GM12878 (cell line): ENCODE results near the gene TMEM178A. TPM values are rescaled to one million over a fixed set of nuclear protein-coding genes. Genes with fewer than 3 reads are reported as not detected.

Experiments used
- ATAC-seq: fragments of 200-7000 bp; cut with Tn5 transposase; 3 replicates; pipeline ENCODE4 v1.9.1; 2020; ENCODE audit warnings: mild to moderate bottlenecking, moderate library complexity
- BruUV-seq: library from RNA; stranded (reverse); fragments of 400-500 nt; replicated peaks from 2 replicates; lab custom pipeline; 2021; lab: Mats Ljungman, UMichigan
- CTCF ChIA-PET: fragments of 300-600 bp; sonication (Branson Sonifier 250); formaldehyde crosslinking; extraction: SDS; loops from one replicate; lab custom pipeline; 2021; ENCODE audit warnings: inconsistent platforms; lab: Yijun Ruan, JAX
- POLR2A ChIA-PET: fragments of 350-600 bp; formaldehyde crosslinking; extraction: SDS; loops from one replicate; lab custom pipeline; 2021; ENCODE audit warnings: inconsistent platforms; lab: Charles Lee
- RAD21 ChIA-PET: fragments of 300-600 bp; sonication (Branson Sonifier 250); formaldehyde crosslinking; loops from one replicate; lab custom pipeline; 2023; ENCODE audit warnings: antibody characterized with exemption; ENCODE audit not compliant: unreplicated experiment; lab: Charles Lee
- SMC1A ChIA-PET: fragments of 300-600 bp; sonication (Branson Sonifier 250); formaldehyde crosslinking; loops from one replicate; lab custom pipeline; 2023; ENCODE audit not compliant: unreplicated experiment, uncharacterized antibody; lab: Charles Lee
- DNase-seq: peaks from one replicate; pipeline ENCODE4 v3.0.0-alpha.2; 2011; ENCODE audit warnings: low read depth, low spot score
- FAIRE-seq: peaks from 3 replicates; lab custom pipeline; 2011; peaks lifted over from hg19 to GRCh38; lab: Jason Lieb, UNC
- H2AFZ ChIP-seq: 2 replicates; pipeline ENCODE4 v1.6.0; 2011; ENCODE audit warnings: low read depth, low read length, control low read depth; ENCODE audit not compliant: control insufficient read depth
- H3K27ac ChIP-seq: 2 replicates; pipeline ENCODE4 v1.5.1; 2011; ENCODE audit warnings: control low read depth; ENCODE audit not compliant: control insufficient read depth, insufficient read depth
- H3K27me3 ChIP-seq, 2 experiments: replicated peaks in 1 of 2; 2 replicates each; pipeline versions ENCODE4 v1.6.0 to v1.6.1; 2011; ENCODE audit warnings: low read length in 1 of 2; ENCODE audit not compliant: control insufficient read depth in 2 of 2, insufficient read depth in 2 of 2
- H3K36me3 ChIP-seq, 2 experiments: 2 replicates each; pipeline ENCODE4 v1.5.1; 2011; ENCODE audit warnings: low read length in 1 of 2; ENCODE audit not compliant: control insufficient read depth in 2 of 2, insufficient read depth in 2 of 2
- H3K4me1 ChIP-seq: 2 replicates; pipeline ENCODE4 v1.6.1; 2011; ENCODE audit warnings: mild to moderate bottlenecking, low read length, moderate library complexity, mixed read lengths; ENCODE audit not compliant: control insufficient read depth, insufficient read depth
- H3K4me2 ChIP-seq: 2 replicates; pipeline ENCODE4 v1.6.0; 2011; ENCODE audit warnings: control low read depth; ENCODE audit not compliant: control insufficient read depth, insufficient read depth
- H3K4me3 ChIP-seq: fragments of 200-600 bp; sonication (generic); 2 replicates; pipeline ENCODE4 v1.5.1; 2016
- H3K79me2 ChIP-seq: 2 replicates; pipeline ENCODE4 v1.6.0; 2011; ENCODE audit warnings: low read length; ENCODE audit not compliant: control insufficient read depth, insufficient read depth
- H3K9ac ChIP-seq: 2 replicates; pipeline ENCODE4 v1.8.0; 2011; ENCODE audit warnings: low read length, control low read depth, mixed read lengths; ENCODE audit not compliant: control insufficient read depth, insufficient read depth
- H3K9me3 ChIP-seq: replicated peaks from 3 replicates; pipeline ENCODE4 v1.5.1; 2011; ENCODE audit warnings: mild to moderate bottlenecking, low read length; ENCODE audit not compliant: control insufficient read depth, insufficient read depth
- H4K20me1 ChIP-seq: 2 replicates; pipeline ENCODE4 v1.6.0; 2011; ENCODE audit not compliant: control insufficient read depth, insufficient read depth
- ATF7 ChIP-seq: fragments of 450-650 bp; IDR thresholded peaks from 2 replicates; pipeline ENCODE4 v1.6.1; 2016; ENCODE audit warnings: low read depth, mild to moderate bottlenecking
- BCL11A ChIP-seq: IDR thresholded peaks from 2 replicates; pipeline ENCODE4 v1.6.1; 2011; ENCODE audit warnings: low read depth, low read length
- CBX5 ChIP-seq: sonication (generic); IDR thresholded peaks from 2 replicates; pipeline ENCODE4 v1.6.1; 2016; ENCODE audit warnings: low read depth, moderate library complexity, mild to moderate bottlenecking, inconsistent platforms
- CEBPZ ChIP-seq: fragments of 150-350 bp; IDR thresholded peaks from 2 replicates; pipeline ENCODE4 v1.6.1; 2016; ENCODE audit warnings: low read depth, low read length
- DPF2 ChIP-seq: fragments of 450-650 bp; IDR thresholded peaks from 2 replicates; pipeline ENCODE4 v1.6.1; 2017; ENCODE audit warnings: mild to moderate bottlenecking
- IKZF1 ChIP-seq: fragments of 450-650 bp; conservative IDR thresholded peaks from 2 replicates; pipeline ENCODE4 v1.6.1; 2017; ENCODE audit warnings: antibody characterized with exemption, mild to moderate bottlenecking
- IRF3 ChIP-seq: fragments of 450-650 bp; IDR thresholded peaks from 2 replicates; pipeline ENCODE4 v1.6.1; 2014; ENCODE audit warnings: mild to moderate bottlenecking
- MEF2B ChIP-seq: fragments of 450-650 bp; IDR thresholded peaks from 2 replicates; pipeline ENCODE4 v1.6.1; 2018; ENCODE audit warnings: mild to moderate bottlenecking, moderate library complexity; ENCODE audit not compliant: partially characterized antibody, poor library complexity, severe bottlenecking
- MLLT1 ChIP-seq: fragments of 450-650 bp; IDR thresholded peaks from 2 replicates; pipeline ENCODE4 v1.6.1; 2016; ENCODE audit warnings: mild to moderate bottlenecking
- NKRF ChIP-seq: fragments of 450-650 bp; conservative IDR thresholded peaks from 2 replicates; pipeline ENCODE4 v1.6.1; 2017; ENCODE audit warnings: mild to moderate bottlenecking, moderate library complexity
- PKNOX1 ChIP-seq: fragments of 450-650 bp; IDR thresholded peaks from 2 replicates; pipeline ENCODE4 v1.6.1; 2016; ENCODE audit warnings: mild to moderate bottlenecking
- RAD51 ChIP-seq: fragments of 450-650 bp; IDR thresholded peaks from 2 replicates; pipeline ENCODE4 v1.6.1; 2016; ENCODE audit warnings: moderate library complexity, mild to moderate bottlenecking, inconsistent platforms
- RBBP5 ChIP-seq: fragments of 200-600 bp; sonication (generic); conservative IDR thresholded peaks from 2 replicates; pipeline ENCODE4 v1.6.1; 2016
- RFX5 ChIP-seq: IDR thresholded peaks from 2 replicates; pipeline ENCODE4 v1.6.1; 2011; ENCODE audit warnings: low read depth, low read length, improper control_type of control experiment
- SMARCA5 ChIP-seq: fragments of 450-650 bp; IDR thresholded peaks from 2 replicates; pipeline ENCODE4 v1.6.1; 2017; ENCODE audit warnings: mild to moderate bottlenecking
- SREBF1 ChIP-seq: IDR thresholded peaks from 2 replicates; pipeline ENCODE4 v1.6.1; 2012; ENCODE audit warnings: mild to moderate bottlenecking, low read length
- ZNF622 ChIP-seq: fragments of 450-650 bp; IDR thresholded peaks from 2 replicates; pipeline ENCODE4 v1.6.1; 2017; ENCODE audit warnings: mild to moderate bottlenecking, inconsistent platforms
- WGBS: methylation state at CpG from one replicate; pipeline ENCODE4 v1.1.6; 2016; ENCODE audit warnings: low lambda C conversion rate; ENCODE audit not compliant: insufficient replicate concordance, insufficient coverage; ENCODE audit errors: missing lambda C conversion rate; 5-methylcytosine and 5-hydroxymethylcytosine counted together
- in situ Hi-C: fragments of 300-500 bp; cut with MboI; formaldehyde crosslinking; loops from 9 replicates; pipeline ENCODE4 v1.14.3; 2018; ENCODE audit warnings: mixed read lengths
- intact Hi-C: fragments of 100-400 bp; cut with micrococcal nuclease; formaldehyde crosslinking; loops from one replicate; pipeline ENCODE4 v1.14.2; 2022; ENCODE audit not compliant: unreplicated experiment
- polyA plus RNA-seq, 11 experiments: library from polyadenylated mRNA; depleted of rRNA in 4 of 11; unstranded in 6 of 11; stranded (reverse) in 5 of 11; fragments of >200 nt; fragmentation: Nextera tagmentation in 4 of 11; fragmentation: Illumina TruSeq in 1 of 11; extraction: Ambion mirVana in 4 of 11; extraction: Trizol in 1 of 11; gene quantifications; 1 replicate in 1 of 11; 2 replicates in 10 of 11; pipeline versions ENCODE4 v1.2.1 to v1.2.3, GENCODE V29; 2011 to 2016; ENCODE audit warnings: inconsistent platforms in 2 of 11, missing spikeins in 2 of 11, low read depth in 1 of 11
- total RNA-seq, 4 experiments: library from RNA; depleted of rRNA in 3 of 4; stranded (reverse); fragments of >200 nt in 3 of 4; fragmentation: Illumina TruSeq in 1 of 4; extraction: Trizol in 1 of 4; gene quantifications; 2 replicates each; pipeline versions ENCODE4 v1.2.1 to v1.2.3, GENCODE V29; 2013 to 2021

Gene TMEM178A
- total and polyA plus RNA-seq, 10 of the 15 experiments (the other 5 are each of a cell fraction or from before 2014, with no cell fraction given) = not detected

GRCh38 chr2:39645826-39646225 lies 19.9 kb upstream of the TMEM178A start (continued):
- no peak for TF ChIP-seq NKRF
- no peak for TF ChIP-seq RAD51

GRCh38 chr2:39646267-39646666 lies 19.4 kb upstream of the TMEM178A start:
- H3K36me3 ChIP-seq = no peaks in the 10 kb centered on the region
- TF ChIP-seq MEF2B (no peak), IKZF1 (no peak), ZNF622 (no peak), IRF3 (no peak), SMARCA5 (no peak), SREBF1 (no peak), RBBP5 (no peak), CEBPZ (no peak), MLLT1 (no peak), ATF7 (no peak), DPF2 (no peak), BCL11A (no peak), CBX5 (no peak), RFX5 (no peak), PKNOX1 (no peak)

More at GRCh38 chr2:39646267-39646666, 19.4 kb upstream of the TMEM178A start:
- no peak overlapping the region for H3K4me2 ChIP-seq
- H3K79me2 ChIP-seq = no peaks in the 10 kb centered on the region
- no peaks in the 10 kb centered on the region for H3K4me1 ChIP-seq
- SMC1A ChIA-PET = no interaction called here
- BruUV-seq = no TSS peak
- WGBS = 52% methylated on average over 1 of the region's 1 CpG
- ATAC-seq = no peak
- POLR2A ChIA-PET = no interaction called here
- no peak overlapping the region for H3K9ac ChIP-seq
- no peak overlapping the region for H3K4me3 ChIP-seq
- no peaks in the 10 kb centered on the region for H4K20me1 ChIP-seq
- no peak overlapping the region for H2AFZ ChIP-seq
- intact Hi-C loops = no loop called here
- no peak for DNase-seq
- H3K27ac ChIP-seq = no peak overlapping the region
- CTCF ChIA-PET = no interaction called here
- H3K27me3 ChIP-seq = no peaks in the 10 kb centered on the region
- H3K9me3 ChIP-seq = no peaks in the 10 kb centered on the region
- in situ Hi-C loops = no loop called here
- RAD21 ChIA-PET = no interaction called here
- FAIRE-seq = no peak
